Measurements from ENCODE around the gene TMEM204. TPM values are rescaled to one million over a fixed set of nuclear protein-coding genes. Genes with fewer than 3 reads are reported as not detected.

TMEM204 gene
- total RNA-seq, 1 experiment from 2014 or later: not detected

- ChIA-PET CTCF (no interaction called here), POLR2A (ENCODE audit: low non-redundant PET) (no interaction called here)
- TF ChIP-seq EZH2 (IDR thresholded peaks at IDR 0.05; ENCODE audit: borderline replicate concordance, low read depth, low read length, poor library complexity, severe bottlenecking) (no peak), CTCF (conservative IDR thresholded peaks at IDR 0.05; ENCODE audit: low read depth, low read length) (no peak)
- DNase-seq (ENCODE audit: low spot score): no peak
- intact Hi-C loops (cut with micrococcal nuclease; ENCODE audit: unreplicated experiment): no loop called here
- peaks cover 13% of the 10 kb centered on the region for H3K4me1 ChIP-seq (ENCODE audit: insufficient read depth, low read length, poor library complexity, severe bottlenecking)
- no peak overlapping the region for H3K27ac ChIP-seq (ENCODE audit: low read depth, low read length, poor library complexity, severe bottlenecking)
- H3K9me3 ChIP-seq (ENCODE audit: low read depth, low read length, poor library complexity, severe bottlenecking): no peaks in the 10 kb centered on the region
- no TSS peak for BruUV-seq (replicated peaks)
- H3K36me3 ChIP-seq (ENCODE audit: insufficient read depth, low read length, poor library complexity, severe bottlenecking): no peaks in the 10 kb centered on the region
- H3K27me3 ChIP-seq (replicated peaks; ENCODE audit: insufficient read depth, low read depth, low read length, poor library complexity): no peaks in the 10 kb centered on the region
- no peak overlapping the region for H3K4me3 ChIP-seq (ENCODE audit: low read depth, low read length, poor library complexity, severe bottlenecking)
These were observed 7.0 kb downstream of the TMEM204 start for GRCh38 chr16:1540556-1540855.

GRCh38 chr16:1541293-1542165, 8.1 kb downstream of the TMEM204 start:
- peaks cover 21% of the 10 kb centered on the region for H3K4me1 ChIP-seq (ENCODE audit: insufficient read depth, low read length, poor library complexity, severe bottlenecking)
- H3K9me3 ChIP-seq (ENCODE audit: low read depth, low read length, poor library complexity, severe bottlenecking): no peaks in the 10 kb centered on the region
- no peak overlapping the region for H3K27ac ChIP-seq (ENCODE audit: low read depth, low read length, poor library complexity, severe bottlenecking)
- H3K36me3 ChIP-seq (ENCODE audit: insufficient read depth, low read length, poor library complexity, severe bottlenecking): no peaks in the 10 kb centered on the region
- POLR2A ChIA-PET (ENCODE audit: low non-redundant PET): no interaction called here
- BruUV-seq (replicated peaks): no TSS peak
- intact Hi-C loops (cut with micrococcal nuclease; ENCODE audit: unreplicated experiment): no loop called here
- TF ChIP-seq EZH2 (IDR thresholded peaks at IDR 0.05; ENCODE audit: borderline replicate concordance, low read depth, low read length, poor library complexity, severe bottlenecking) (no peak), CTCF (conservative IDR thresholded peaks at IDR 0.05; ENCODE audit: low read depth, low read length) (no peak)
- CTCF ChIA-PET: no interaction called here
- DNase-seq (ENCODE audit: low spot score): no peak
- no peaks in the 10 kb centered on the region for H3K27me3 ChIP-seq (replicated peaks; ENCODE audit: insufficient read depth, low read depth, low read length, poor library complexity)
- H3K4me3 ChIP-seq (ENCODE audit: low read depth, low read length, poor library complexity, severe bottlenecking): no peak overlapping the region

GRCh38 chr16:1542166-1542500, 8.7 kb downstream of the TMEM204 start:
- ChIA-PET CTCF (no interaction called here), POLR2A (ENCODE audit: low non-redundant PET) (no interaction called here)
- intact Hi-C loops (cut with micrococcal nuclease; ENCODE audit: unreplicated experiment): no loop called here
- Histone ChIP-seq H3K27me3 (replicated peaks; ENCODE audit: insufficient read depth, low read depth, low read length, poor library complexity) (no peaks in the 10 kb centered on the region), H3K4me1 (ENCODE audit: insufficient read depth, low read length, poor library complexity, severe bottlenecking) (peaks cover 21% of the 10 kb centered on the region), H3K4me3 (ENCODE audit: low read depth, low read length, poor library complexity, severe bottlenecking) (no peak overlapping the region), H3K27ac (ENCODE audit: low read depth, low read length, poor library complexity, severe bottlenecking) (no peak overlapping the region), H3K36me3 (ENCODE audit: insufficient read depth, low read length, poor library complexity, severe bottlenecking) (no peaks in the 10 kb centered on the region), H3K9me3 (ENCODE audit: low read depth, low read length, poor library complexity, severe bottlenecking) (no peaks in the 10 kb centered on the region)
- no TSS peak for BruUV-seq (replicated peaks)
- TF ChIP-seq EZH2 (IDR thresholded peaks at IDR 0.05; ENCODE audit: borderline replicate concordance, low read depth, low read length, poor library complexity, severe bottlenecking) (no peak), CTCF (conservative IDR thresholded peaks at IDR 0.05; ENCODE audit: low read depth, low read length) (no peak)
- DNase-seq (ENCODE audit: low spot score): no peak
